Skin of body (tissue), 2 donors: Measurements from ENCODE around the gene EPB41L4A. TPM values are rescaled to one million over a fixed set of nuclear protein-coding genes. Genes with fewer than 3 reads are reported as not detected.
"Not testable (repeated sequence)": the region's sequence is repeated elsewhere in the genome, so short reads cannot be mapped to it uniquely, and the experiment has no call there.

Experiments used
- DNase-seq: peaks from one replicate; lab custom pipeline; 2025; lab: John Stamatoyannopoulos, UW
- total RNA-seq: library from RNA; depleted of rRNA; stranded (reverse); fragments of >200 nt; gene quantifications from one replicate; pipeline ENCODE4 v1.2.3, GENCODE V29; 2014

EPB41L4A gene
- total RNA-seq, 1 donor from 2014 or later, result 9.8 TPM

- no peak for DNase-seq
Measured at GRCh38 chr5:112210430-112211005, 208.6 kb downstream of the EPB41L4A start.

- no peak for DNase-seq
Measured at GRCh38 chr5:112208699-112209615, 210.1 kb downstream of the EPB41L4A start.

GRCh38 chr5:112208195-112208594 lies 210.9 kb downstream of the EPB41L4A start:
- DNase-seq, result not testable (repeated sequence)

GRCh38 chr5:112205846-112206245 lies 213.2 kb downstream of the EPB41L4A start:
- DNase-seq, result no peak

- no peak for DNase-seq
Measured at GRCh38 chr5:112203229-112203628, 215.8 kb downstream of the EPB41L4A start.

- no peak for DNase-seq
Measured at GRCh38 chr5:112202694-112203093, 216.4 kb downstream of the EPB41L4A start.

- DNase-seq, result no peak
Measured at GRCh38 chr5:112201141-112201540, 217.9 kb downstream of the EPB41L4A start.

GRCh38 chr5:112200131-112200530 lies 218.9 kb downstream of the EPB41L4A start:
- DNase-seq, result no peak

GRCh38 chr5:112196584-112196983 lies 222.5 kb downstream of the EPB41L4A start:
- no peak for DNase-seq

GRCh38 chr5:112195924-112196323 lies 223.2 kb downstream of the EPB41L4A start:
- no peak for DNase-seq

GRCh38 chr5:112192866-112193265 lies 226.2 kb downstream of the EPB41L4A start:
- DNase-seq, result no peak

- no peak for DNase-seq
Measured at GRCh38 chr5:112192072-112192471, 227.0 kb downstream of the EPB41L4A start.

- DNase-seq, result no peak
Measured at GRCh38 chr5:112189391-112189790, 229.7 kb downstream of the EPB41L4A start.

GRCh38 chr5:112186401-112186990 lies 232.6 kb downstream of the EPB41L4A start:
- DNase-seq, result peak; percentile 8

- no peak for DNase-seq
Measured at GRCh38 chr5:112183874-112184273, 235.2 kb downstream of the EPB41L4A start.

- DNase-seq, result no peak
Measured at GRCh38 chr5:112183103-112183711, 235.9 kb downstream of the EPB41L4A start.

- DNase-seq, result no peak
Measured at GRCh38 chr5:112179290-112179689, 239.8 kb downstream of the EPB41L4A start.

- no peak for DNase-seq
Measured at GRCh38 chr5:112174959-112175594, 244.0 kb downstream of the EPB41L4A start.

- no peak for DNase-seq
Measured at GRCh38 chr5:112165897-112166737, 253.0 kb downstream of the EPB41L4A start.

- DNase-seq, result no peak
Measured at GRCh38 chr5:112165399-112165798, 253.7 kb downstream of the EPB41L4A start.

- DNase-seq, result no peak
Measured at GRCh38 chr5:112163435-112163834, 255.6 kb downstream of the EPB41L4A start.
